ENCODE data around the gene PTX4. TPM values are rescaled to one million over a fixed set of nuclear protein-coding genes. Genes with fewer than 3 reads are reported as not detected.

The PTX4 gene
- total and polyA plus RNA-seq, 9 of the 15 experiments (the other 6 are each of a cell fraction or from before 2014, with no cell fraction given): 0.11 TPM; not detected in 8

DNA sequence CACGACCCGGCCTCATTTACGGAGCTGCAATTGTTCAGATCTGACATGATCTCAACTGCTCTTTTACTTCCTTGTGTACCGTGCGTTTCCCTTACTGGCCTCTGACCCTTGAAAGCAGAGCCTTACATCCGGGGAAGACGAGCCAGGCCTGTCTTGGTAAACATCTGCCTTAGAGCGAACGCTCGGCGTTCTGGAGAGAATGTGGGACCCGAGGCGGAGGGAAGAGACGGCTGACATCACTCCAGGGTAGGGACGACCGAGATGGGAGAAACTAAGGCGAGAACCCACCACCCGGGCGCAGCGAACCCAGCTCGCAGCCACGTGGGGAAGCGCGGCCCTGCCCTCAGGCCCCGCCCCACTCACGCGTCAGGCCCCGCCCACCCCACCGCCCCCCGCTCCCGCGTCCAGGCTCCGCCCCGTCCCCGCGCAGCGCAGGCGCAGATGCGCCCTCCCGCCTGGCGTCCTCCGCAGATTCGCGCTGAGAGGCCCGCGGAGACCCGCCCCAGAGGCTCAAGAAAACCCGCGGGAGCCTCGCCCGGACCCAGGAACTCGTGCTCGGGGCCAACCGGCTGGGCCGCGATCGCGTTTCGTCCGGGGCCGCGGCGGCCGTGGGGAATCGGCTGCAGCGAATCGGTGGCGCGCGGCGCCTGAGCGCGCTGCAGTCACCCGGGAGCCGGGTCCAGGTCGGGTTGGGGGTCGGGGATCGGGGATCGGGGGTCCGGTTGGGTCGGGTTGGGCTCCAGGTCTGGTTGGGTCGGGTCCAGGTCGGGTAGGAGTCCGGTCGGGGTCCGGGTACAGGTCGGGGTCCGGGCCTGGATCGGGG, 4.4 kb upstream of the PTX4 start, which contains the start of gene TELO2 (continued):
- TF ChIP-seq, protein P1, sequence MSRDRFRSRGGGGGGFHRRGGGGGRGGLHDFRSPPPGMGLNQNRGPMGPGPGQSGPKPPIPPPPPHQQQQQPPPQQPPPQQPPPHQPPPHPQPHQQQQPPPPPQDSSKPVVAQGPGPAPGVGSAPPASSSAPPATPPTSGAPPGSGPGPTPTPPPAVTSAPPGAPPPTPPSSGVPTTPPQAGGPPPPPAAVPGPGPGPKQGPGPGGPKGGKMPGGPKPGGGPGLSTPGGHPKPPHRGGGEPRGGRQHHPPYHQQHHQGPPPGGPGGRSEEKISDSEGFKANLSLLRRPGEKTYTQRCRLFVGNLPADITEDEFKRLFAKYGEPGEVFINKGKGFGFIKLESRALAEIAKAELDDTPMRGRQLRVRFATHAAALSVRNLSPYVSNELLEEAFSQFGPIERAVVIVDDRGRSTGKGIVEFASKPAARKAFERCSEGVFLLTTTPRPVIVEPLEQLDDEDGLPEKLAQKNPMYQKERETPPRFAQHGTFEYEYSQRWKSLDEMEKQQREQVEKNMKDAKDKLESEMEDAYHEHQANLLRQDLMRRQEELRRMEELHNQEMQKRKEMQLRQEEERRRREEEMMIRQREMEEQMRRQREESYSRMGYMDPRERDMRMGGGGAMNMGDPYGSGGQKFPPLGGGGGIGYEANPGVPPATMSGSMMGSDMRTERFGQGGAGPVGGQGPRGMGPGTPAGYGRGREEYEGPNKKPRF (IDR thresholded peaks at IDR 0.05; ENCODE audit: low read depth, low read length): no peak
- TF ChIP-seq SMARCA5 (IDR thresholded peaks at IDR 0.05) (no peak), YBX1 (IDR thresholded peaks at IDR 0.05) (no peak), NFE2L1 (tag; IDR thresholded peaks at IDR 0.05; ENCODE audit: borderline replicate concordance, low read depth) (no peak), CCAR2 (IDR thresholded peaks at IDR 0.05; ENCODE audit: low read depth, low read length) (no peak), TAF7 (tag; IDR thresholded peaks at IDR 0.05) (no peak; the same call in none of the 2 replicates), NRF1 (conservative IDR thresholded peaks at IDR 0.05 in 1 of 2, IDR thresholded peaks at IDR 0.05 in 1 of 2) (peak; percentile 86 to 89), ETV1 (tag; conservative IDR thresholded peaks at IDR 0.05; ENCODE audit: low read depth) (peak; percentile 71), YY1 (IDR thresholded peaks at IDR 0.05; ENCODE audit: borderline replicate concordance in 1 of 3, control insufficient read depth in 1 of 3, extremely low read depth in 1 of 3, insufficient read depth in 3 of 3, insufficient read length in 1 of 3, insufficient replicate concordance in 2 of 3, low read depth in 1 of 3, low read length in 2 of 3) (peak in 1 of 3 experiments; percentile 6), L3MBTL2 (IDR thresholded peaks at IDR 0.05) (peak; percentile 96)
- TF ChIP-seq, protein P2, sequence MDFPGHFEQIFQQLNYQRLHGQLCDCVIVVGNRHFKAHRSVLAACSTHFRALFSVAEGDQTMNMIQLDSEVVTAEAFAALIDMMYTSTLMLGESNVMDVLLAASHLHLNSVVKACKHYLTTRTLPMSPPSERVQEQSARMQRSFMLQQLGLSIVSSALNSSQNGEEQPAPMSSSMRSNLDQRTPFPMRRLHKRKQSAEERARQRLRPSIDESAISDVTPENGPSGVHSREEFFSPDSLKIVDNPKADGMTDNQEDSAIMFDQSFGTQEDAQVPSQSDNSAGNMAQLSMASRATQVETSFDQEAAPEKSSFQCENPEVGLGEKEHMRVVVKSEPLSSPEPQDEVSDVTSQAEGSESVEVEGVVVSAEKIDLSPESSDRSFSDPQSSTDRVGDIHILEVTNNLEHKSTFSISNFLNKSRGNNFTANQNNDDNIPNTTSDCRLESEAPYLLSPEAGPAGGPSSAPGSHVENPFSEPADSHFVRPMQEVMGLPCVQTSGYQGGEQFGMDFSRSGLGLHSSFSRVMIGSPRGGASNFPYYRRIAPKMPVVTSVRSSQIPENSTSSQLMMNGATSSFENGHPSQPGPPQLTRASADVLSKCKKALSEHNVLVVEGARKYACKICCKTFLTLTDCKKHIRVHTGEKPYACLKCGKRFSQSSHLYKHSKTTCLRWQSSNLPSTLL (IDR thresholded peaks at IDR 0.05): peak; percentile 72; the same call in 1 of the 2 replicates
- TF ChIP-seq, protein P3, sequence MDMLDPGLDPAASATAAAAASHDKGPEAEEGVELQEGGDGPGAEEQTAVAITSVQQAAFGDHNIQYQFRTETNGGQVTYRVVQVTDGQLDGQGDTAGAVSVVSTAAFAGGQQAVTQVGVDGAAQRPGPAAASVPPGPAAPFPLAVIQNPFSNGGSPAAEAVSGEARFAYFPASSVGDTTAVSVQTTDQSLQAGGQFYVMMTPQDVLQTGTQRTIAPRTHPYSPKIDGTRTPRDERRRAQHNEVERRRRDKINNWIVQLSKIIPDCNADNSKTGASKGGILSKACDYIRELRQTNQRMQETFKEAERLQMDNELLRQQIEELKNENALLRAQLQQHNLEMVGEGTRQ (CRISPR knock-in tag; IDR thresholded peaks at IDR 0.05): peak; percentile 46; the same call in 1 of the 2 replicates
- TF ChIP-seq, protein P4, sequence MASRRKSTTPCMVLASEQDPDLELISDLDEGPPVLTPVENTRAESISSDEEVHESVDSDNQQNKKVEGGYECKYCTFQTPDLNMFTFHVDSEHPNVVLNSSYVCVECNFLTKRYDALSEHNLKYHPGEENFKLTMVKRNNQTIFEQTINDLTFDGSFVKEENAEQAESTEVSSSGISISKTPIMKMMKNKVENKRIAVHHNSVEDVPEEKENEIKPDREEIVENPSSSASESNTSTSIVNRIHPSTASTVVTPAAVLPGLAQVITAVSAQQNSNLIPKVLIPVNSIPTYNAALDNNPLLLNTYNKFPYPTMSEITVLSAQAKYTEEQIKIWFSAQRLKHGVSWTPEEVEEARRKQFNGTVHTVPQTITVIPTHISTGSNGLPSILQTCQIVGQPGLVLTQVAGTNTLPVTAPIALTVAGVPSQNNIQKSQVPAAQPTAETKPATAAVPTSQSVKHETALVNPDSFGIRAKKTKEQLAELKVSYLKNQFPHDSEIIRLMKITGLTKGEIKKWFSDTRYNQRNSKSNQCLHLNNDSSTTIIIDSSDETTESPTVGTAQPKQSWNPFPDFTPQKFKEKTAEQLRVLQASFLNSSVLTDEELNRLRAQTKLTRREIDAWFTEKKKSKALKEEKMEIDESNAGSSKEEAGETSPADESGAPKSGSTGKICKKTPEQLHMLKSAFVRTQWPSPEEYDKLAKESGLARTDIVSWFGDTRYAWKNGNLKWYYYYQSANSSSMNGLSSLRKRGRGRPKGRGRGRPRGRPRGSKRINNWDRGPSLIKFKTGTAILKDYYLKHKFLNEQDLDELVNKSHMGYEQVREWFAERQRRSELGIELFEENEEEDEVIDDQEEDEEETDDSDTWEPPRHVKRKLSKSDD (conservative IDR thresholded peaks at IDR 0.05; ENCODE audit: low read length): 0 out of 2 replicates have a peak, but pooled peaks have one; percentile 16
- TF ChIP-seq, protein P5, sequence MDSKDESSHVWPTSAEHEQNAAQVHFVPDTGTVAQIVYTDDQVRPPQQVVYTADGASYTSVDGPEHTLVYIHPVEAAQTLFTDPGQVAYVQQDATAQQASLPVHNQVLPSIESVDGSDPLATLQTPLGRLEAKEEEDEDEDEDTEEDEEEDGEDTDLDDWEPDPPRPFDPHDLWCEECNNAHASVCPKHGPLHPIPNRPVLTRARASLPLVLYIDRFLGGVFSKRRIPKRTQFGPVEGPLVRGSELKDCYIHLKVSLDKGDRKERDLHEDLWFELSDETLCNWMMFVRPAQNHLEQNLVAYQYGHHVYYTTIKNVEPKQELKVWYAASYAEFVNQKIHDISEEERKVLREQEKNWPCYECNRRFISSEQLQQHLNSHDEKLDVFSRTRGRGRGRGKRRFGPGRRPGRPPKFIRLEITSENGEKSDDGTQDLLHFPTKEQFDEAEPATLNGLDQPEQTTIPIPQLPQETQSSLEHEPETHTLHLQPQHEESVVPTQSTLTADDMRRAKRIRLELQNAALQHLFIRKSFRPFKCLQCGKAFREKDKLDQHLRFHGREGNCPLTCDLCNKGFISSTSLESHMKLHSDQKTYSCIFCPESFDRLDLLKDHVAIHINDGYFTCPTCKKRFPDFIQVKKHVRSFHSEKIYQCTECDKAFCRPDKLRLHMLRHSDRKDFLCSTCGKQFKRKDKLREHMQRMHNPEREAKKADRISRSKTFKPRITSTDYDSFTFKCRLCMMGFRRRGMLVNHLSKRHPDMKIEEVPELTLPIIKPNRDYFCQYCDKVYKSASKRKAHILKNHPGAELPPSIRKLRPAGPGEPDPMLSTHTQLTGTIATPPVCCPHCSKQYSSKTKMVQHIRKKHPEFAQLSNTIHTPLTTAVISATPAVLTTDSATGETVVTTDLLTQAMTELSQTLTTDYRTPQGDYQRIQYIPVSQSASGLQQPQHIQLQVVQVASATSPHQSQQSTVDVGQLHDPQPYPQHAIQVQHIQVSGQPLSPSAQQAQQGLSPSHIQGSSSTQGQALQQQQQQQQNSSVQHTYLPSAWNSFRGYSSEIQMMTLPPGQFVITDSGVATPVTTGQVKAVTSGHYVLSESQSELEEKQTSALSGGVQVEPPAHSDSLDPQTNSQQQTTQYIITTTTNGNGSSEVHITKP (IDR thresholded peaks at IDR 0.05; ENCODE audit: partially characterized antibody): peak; percentile 9
